NCI-H345 (cell line): ENCODE measurements around the gene MARCHF4.
"Not testable (repeated sequence)": the region's sequence is repeated elsewhere in the genome, so short reads cannot be mapped to it uniquely, and the experiment has no call there.

Source experiments
- DNase-seq: peaks from one replicate; lab custom pipeline; 2025; lab: John Stamatoyannopoulos, UW

The MARCHF4 gene

DNA sequence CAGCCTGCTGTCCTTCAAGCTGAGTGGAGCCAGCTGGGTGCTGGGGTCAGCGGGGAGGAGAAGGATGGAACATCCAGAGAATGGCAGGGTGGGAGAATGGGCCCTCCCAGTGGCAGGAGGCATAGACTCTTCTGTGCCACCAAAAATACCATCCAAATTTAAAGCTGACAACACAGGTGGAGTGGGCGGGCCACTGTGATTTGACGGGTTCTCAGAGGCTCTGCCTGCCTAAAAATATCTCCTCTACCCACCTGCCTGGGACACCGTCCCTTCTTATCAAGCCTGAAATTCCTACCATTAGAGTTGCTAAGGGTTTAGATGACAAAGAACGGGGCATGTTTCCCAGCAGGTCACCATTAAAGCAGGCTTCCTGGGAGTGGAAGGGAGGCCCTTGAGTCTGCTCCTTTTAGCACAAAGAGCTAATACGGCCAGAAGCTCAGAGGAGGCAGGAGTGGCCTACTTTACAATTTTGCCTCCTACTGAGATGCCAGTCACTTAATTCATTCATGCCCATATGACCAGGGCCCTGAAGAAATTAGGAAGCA is 19.8 kb upstream of the MARCHF4 start:
- DNase-seq, result no peak

DNA sequence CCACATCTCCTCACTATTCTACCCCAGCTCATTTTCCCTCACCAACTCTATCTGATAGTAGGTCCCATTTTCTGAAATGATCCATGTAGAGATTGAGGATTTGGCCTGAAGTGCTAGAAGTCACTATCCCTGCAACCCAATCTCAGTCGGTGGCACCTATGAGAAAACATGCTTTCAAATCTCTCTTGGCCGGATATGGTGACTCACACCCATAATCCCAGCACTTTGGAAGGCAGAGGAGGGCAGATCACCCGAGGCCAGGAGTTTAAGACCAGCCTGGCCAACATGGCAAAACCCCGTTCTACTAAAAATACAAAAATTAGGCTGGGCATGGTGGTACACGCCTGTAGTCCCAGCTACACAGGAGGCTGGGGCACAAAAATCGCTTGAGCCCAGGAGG is 19.1 kb upstream of the MARCHF4 start:
- DNase-seq, result no peak

DNA sequence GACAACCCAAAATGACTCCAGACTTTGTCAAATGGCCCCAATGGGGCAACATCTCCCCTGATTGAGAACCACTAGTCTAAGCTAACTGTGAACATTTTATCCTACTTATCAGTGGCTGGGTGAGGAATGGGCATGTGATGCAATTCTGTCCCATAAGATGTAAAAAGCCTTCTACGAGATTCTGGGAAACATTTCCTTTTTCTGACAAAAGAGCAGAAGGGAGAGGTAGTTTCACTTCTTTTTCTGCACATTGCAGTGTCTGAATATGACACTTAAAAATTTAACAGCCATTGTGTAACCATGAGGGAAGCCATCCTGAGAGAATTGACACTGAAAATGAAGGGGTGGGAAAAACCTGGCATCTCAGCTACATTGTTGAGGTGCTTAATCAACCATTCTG is 17.3 kb upstream of the MARCHF4 start:
- DNase-seq, result no peak

DNA sequence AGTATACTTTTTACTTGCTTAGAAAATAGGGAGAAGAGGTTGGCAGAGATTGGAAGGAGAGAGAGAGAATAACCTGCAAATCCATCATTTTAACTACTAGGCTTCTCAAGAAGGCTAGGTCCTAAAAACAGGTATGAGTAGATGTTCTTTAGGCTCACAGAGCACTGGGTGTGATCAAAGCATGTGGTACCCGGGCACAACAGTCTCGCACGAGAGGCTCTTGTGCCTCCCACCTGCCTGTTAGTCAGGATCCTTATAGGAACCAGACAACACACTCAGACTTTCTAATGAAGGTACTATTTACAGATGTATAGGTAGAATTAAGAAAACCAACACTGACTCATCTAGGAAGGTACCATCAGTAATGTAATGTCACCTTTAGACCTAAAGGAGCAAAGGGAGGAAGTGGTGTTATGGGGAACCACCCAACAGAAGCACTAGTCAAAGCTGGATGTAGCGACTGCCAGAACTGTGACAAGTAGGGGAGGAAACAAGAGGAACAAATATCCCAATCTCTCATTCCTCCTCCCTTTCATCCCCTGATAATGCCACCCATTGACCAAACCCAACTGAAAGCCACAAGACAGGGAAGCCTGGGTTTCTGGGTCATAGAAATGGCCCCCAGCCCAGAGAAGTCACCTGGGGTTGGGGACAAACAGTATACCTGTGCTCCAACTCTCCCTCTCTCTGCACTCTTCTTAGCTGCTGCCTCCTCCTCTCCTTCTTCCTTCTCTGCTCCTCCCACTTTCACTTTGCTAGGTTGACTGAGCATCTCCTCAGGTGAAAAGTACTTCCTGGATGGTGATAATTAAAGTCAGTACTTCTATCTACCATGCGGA is 16.0 kb upstream of the MARCHF4 start:
- DNase-seq, result no peak

DNA sequence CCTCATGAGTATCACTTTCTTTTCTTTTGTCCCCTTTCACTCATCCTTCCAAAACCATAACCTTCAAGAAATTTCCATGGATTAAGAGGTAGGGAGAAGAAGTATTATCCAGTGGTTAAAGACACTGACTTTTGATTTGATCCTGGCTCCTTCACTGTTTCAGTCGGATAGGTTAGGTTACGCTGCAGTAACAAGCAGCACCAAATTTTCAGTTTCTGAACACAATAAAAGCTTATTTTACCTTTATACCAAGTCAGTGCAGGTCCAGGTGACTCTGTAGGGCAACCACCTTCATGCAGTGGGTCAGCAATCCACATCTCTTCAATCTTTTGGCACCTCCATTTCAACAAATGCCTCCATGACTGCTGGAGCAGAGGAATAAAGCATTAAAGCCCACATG is 15.0 kb upstream of the MARCHF4 start:
- no peak for DNase-seq

DNA sequence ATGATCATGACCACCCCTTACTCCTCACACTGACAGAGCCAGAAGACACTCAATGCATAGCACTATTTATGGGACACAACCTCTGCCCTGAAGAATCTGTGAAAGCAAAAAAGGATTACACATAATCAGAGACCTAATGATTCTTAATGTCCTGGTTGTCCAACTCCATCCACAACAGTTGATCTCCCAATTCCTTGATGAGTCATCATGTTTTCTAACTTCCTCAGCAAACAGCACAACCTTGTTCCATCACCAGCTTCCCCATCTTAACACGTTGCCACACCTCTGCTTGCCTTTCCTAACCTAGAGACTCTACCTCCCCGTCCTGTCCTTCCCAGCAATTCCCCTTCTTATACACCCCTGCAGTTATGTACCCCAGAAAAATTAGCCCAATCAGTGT is 13.2 kb upstream of the MARCHF4 start:
- DNase-seq, result no peak

DNA sequence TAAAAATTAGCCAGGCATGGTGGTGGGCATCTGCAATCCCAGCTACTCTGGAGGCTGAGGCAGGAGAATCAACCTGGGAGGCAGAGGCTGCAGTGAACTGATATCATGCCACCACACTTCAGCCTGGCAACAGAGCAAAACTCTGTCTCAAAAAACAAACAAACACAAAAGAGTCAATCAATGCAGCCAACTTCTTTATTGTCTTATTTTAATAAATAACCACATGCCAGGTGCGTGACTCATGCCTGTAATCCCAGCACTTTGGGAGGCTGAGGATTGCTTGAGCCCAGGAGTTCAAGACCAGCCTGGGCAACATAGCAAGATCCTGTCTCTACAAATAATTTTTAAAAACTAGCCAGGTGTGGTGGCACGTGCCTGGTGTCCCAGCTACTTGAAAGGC is 12.1 kb upstream of the MARCHF4 start:
- DNase-seq, result not testable (repeated sequence)

DNA sequence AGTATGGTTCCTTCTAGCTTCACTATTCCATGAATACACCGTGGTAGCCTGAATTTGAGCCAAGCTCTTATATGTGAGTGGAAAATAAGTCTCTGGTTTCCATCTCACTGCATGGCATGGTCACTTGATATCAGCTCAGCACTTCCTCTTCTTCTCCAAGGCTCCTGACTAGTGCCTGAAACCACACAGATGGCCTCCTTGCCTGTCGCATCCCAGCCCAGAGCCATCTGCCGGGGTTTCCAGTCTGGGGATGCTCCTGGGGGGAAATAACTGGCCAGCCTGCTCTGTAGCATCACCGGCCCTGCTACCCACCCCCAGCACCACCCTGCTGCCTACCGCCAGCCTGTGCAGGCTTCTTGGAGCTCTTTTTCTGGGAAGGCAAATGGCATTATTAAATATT is 7.7 kb upstream of the MARCHF4 start:
- no peak for DNase-seq

DNA sequence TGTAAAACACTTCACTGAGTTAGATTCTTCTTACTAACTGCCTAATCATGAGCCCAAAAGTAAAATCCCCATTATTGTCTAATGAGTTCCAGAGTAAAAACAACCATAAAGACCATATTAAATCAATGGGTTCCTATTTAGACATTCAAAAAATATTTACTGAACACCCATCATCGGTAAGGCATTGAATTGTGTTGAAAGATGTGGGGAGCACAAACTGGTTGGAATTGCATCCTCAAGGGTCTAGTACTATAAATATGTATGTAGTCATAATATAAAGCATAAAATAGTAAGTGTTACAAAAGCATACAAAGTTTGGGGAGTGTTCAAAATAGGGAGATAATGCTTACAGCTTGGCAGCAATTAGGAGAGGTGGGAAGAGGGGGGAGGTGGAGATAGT is 3.0 kb upstream of the MARCHF4 start:
- DNase-seq, result no peak

DNA sequence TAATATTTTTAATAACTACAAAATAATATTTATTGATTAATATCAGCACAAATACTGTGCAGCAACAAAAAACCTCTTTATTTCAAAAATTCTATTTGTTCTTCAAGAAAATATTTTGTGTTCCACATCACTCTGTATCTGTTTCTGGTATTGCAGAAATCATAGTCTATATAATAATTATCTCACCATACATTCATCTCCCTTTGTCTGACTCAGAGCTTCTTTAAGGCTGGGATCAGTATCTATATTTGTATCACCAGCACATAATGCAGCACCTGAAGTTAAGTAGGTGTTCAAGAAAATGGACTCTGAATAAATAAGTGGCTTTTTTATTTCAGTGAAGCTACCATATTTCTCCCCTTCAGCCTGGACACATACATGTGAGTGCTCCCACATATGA is 1.6 kb upstream of the MARCHF4 start:
- DNase-seq, result no peak

DNA sequence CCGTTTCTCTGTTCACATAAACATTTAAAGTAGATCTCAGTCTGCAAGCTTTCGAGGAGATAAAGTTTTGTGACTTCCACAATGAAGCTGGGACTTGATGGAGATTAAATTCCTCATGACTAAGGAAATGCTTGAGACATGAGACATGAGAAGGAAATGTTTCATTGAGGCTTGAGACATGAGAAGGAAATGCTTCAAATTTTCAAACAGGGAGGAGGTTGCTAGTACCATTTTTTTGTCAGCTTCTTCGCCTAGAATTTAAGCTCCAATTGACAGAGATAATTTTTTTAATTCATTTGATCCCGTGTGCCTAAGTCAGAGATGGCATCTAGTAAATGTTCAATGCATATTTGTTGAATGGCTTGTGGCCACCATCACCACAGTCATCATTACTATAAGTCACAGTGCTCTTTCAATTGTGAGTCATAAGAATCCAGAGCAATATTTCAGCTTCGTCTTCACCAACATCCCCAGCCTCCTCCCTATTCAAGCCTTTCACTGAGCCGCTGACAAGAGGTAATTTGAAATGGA is 543 bp upstream of the MARCHF4 start:
- no peak for DNase-seq

DNA sequence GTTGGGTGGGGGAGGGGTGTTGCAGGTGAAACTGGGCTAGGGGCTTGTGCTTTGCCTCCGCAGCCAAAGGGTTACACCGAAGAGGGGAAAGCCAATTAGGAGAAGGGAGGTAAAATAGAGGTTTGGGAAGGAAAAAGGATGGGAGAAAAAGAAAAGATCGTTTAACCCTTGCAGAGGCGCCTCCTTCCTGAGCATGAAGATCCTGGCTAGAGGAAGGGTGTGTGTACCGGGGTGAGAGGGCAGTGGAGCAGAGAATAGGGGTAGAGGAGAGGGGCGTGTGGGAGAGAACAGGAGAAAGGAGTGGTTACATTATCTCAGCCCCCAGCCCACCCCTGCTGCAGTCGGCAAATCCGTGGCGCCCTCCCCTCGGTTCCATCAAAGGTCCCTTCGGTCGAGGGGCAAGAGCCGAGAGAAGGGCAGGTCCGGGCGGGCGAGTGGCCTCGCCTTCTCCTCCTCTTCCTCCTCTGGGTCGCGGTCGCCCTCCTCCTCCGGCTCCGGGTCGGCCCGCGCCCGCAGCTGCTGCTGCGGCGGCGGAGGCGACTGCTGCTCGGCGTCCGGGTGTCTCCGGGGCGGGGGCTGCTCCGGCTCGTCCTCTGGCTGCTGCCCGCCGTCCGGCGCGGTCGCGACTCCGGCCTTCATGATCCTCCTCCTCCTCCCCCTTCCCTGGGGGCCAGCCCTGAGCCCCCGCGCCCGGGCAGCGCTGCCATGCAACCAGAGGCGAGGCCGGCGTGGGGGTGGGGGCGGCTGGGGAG is 1.1 kb downstream of the MARCHF4 start:
- DNase-seq, result peak; percentile 13

DNA sequence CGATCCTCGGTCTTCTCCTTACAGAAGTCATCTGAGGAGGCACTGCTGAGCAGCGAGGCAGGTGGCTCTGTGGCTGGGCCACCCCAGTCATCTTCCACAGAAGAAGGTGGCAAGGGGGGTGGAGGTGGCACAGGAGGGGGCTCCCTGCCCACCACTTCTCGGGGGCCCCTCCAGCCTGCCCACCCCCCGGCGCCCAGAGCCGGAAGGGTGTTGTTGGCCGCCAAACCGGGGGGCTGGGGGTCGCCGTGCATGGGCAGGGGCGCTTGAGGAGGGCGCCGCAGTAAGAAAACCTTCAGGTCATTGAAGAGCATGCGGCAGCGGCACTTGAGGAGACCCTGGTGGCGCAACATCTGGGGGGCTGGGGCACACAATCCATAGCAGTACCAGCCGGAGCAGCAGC is 2.5 kb downstream of the MARCHF4 start:
- no peak for DNase-seq

DNA sequence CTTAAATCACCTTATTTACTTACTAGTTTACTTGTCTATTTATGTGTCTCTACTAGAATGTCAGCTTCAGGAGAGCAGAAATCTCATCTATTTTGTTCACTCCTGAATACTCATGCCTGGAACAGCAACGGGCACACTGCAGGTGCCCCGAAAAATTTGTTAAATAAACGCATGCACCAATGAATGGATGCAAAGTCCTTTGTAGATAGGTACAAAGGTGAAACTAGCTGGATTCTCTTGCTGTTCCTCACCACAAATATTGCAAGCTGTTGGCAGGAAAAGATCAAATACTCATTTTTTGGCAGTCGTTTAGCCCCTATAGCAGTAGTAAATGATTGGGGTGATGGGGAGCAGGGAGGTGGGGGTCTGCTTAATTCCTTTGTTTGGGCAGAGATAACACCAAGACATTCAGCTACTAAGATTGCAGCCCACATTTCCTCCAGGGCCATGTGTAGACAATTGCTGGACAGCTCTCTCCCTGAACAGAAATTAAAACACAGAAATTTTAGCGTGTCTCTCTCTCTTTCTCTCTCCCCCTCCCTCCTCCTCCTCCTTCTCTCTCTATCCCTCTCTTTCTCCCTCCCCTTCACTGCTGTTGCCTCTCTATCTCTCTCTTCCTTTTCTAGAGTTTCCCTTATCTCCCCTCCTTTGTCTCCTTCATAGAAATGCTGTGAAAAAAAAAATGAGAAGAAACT is 5.4 kb downstream of the MARCHF4 start:
- no peak for DNase-seq

DNA sequence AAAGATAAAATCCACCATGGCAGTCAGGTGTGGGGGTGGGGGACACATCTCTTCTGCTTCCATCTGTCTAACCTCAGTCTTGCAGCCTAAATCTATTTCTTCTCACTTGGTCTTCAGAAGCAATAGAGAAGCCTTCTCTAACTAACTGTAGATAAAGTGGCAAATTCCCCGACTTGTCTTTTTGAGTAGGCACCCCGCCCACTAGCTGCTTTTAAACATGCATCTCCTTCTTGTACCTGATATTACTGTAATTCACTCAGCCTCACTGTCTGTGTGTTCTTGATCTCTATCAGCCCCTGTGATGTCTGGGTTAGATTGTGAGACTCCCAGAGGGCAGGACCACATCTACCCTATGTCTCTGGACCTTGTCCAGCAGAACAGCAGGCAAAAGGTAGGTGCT is 6.8 kb downstream of the MARCHF4 start:
- no peak for DNase-seq

DNA sequence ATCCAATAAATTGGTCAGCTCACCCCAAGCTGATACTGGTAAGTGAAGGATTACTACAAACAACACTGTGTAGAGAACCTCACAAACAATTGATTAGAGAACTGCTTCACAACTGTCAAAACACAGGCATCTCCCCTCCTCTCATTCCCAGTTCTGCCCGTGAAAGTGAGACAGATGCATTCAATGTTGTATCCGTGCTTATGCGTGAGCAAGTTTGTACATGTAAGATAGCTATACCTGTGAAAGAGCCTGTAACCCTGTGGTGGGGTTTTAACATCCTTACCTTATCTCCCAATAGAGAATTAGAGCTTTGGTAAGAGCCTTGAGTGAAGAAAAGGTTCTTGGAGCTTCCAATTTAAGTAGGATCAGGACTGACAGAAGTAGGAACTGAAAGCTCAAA is 9.1 kb downstream of the MARCHF4 start:
- DNase-seq, result no peak

DNA sequence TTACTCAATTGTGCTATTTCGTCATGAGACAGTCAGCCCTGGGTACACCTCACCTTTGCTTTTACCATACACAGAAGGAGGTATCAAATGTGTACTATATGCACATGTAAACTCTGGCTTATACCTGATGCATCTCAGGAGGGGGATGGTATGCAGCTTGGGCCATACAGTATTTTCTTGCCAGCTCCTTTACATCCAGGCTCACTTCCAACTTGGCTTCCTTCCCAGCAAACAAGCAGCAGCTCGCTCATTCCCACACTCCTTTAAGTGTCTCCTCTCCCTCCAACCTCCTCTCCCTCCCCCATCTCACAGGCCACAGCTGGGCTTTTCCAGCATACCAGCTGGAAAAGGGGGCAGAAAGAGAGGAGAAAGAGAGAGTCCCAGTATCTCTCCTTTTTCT is 9.6 kb downstream of the MARCHF4 start:
- DNase-seq, result no peak

DNA sequence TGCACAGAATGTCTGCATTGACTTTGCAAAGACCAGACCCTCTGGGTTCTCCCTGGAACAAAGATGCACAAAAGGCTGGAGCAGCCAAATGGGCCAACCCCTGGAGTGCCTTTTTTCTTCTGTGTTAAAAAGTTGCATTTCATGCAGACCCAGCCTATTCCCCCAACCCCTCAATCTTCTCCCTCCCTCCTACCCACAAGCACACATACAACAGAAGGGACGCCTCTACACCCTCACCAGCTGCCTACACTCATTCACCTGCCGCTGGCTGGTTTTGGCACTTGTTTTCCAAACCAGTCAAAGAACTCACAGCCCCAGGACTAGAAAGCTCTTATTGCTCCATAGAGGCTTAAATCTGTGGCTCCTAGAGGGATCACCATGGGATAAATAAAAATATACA is 16.6 kb downstream of the MARCHF4 start:
- no peak for DNase-seq

DNA sequence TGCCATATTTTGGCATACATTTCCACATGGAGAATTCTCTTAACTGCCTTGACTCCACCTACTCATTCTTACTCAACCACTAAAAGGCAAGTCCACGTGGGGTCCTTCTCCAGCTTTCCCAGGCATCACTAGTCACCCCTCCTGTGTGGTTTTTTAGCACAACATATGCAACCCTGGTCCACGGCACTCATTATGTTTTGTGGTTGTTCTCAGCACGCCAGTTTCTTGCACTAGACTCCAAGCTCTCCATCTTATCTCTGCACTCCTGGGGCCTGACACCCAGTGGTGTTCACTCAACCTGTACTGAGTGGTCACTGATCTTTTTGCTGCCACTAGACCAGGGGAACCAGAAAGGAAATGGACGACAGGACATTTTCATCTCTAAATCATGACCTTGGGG is 18.0 kb downstream of the MARCHF4 start:
- DNase-seq, result no peak

DNA sequence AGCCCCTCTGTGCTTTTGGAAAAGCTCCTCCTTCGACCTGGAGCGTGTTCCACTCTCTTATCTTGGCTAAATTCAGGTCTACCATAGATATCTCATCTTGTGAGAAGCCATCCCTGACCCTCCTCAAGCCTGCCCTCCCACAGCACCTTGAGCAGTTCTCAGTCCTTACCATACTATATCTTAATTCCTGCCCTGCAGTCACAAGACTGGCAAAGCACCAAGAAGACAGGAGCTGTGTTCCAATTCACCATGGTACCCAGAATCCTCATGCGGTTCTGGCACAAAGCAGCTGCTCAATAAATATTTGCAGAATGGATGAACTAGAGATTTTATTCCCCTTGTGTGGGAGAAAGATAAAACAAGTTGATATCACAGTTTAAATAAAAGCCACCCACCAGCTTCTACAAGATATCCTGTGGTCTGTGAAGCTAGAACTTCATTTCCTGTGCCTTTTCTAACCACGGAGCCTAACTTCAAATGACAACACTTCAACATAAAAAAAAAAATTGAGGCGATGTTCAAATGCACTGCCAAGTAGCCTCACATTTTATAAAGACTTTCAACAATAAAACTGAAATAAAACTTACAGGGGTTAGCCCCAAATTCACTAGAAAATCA is 19.5 kb downstream of the MARCHF4 start:
- no peak for DNase-seq

DNA sequence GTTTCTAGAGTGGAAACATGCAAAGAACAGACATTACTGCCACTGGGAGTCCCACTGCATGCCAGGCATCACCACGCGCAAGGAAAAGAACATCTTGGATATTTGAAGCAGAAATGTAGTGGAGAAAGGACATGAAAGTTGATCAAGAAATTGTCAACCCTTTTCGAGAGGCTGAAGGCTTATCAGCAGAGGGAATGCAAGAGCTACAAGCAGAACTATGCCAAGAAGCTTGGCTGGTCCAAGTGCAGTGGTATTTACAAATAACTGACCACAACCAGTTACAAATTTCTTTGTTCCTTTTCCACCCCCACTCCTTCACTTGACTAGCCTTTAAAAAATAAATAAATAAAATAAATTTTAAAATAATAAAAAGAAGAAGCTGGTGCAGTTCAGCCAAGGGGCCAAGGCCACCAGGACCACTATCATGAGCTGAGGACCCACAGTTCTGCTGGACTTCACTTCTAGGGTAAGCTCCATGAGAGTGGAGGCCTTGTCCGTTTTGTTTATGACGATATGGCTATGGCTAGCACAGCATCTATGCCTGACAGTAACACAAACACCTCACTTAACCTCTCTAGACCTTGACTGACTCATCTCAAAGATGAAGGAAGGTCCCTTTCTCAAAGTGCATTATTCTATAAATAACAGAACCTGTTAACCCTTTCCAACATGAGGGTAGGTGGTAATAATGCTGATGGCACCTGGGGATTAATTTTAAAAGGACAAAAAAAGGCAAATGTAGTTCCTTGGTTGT is 20.9 kb downstream of the MARCHF4 start:
- DNase-seq, result no peak
